ENCODE measurements around the gene ITGA1. TPM values are rescaled to one million over a fixed set of nuclear protein-coding genes. Genes with fewer than 3 reads are reported as not detected.

ITGA1 gene
- total RNA-seq, 1 experiment from 2014 or later, result 20.2 TPM

- Mint-ChIP-seq H3K9me3 (ENCODE audit: low read depth, unreplicated experiment) (peaks cover 2% of the 10 kb centered on the region), H3K36me3 (ENCODE audit: insufficient read depth, unreplicated experiment) (peaks cover 21% of the 10 kb centered on the region), H3K4me3 (ENCODE audit: low read depth, unreplicated experiment) (no peak overlapping the region), H3K27me3 (ENCODE audit: unreplicated experiment) (no peaks in the 10 kb centered on the region), H3K4me1 (ENCODE audit: low read depth, unreplicated experiment) (peaks cover 30% of the 10 kb centered on the region), H3K27ac (ENCODE audit: unreplicated experiment) (no peak overlapping the region)
- no peak for TF ChIP-seq CTCF (IDR thresholded peaks at IDR 0.05; ENCODE audit: unreplicated experiment)
- BruUV-seq (replicated peaks), result no TSS peak
- CTCF ChIA-PET, result no interaction called here
- intact Hi-C loops (cut with micrococcal nuclease; ENCODE audit: unreplicated experiment), result loop anchor here (5.0 kb wide), 1 partner anchor 92 kb away; no protein-coding TSS in a partner anchor
- no peak for DNase-seq
Observed at GRCh38 chr5:52784737-52785136, 3.0 kb upstream of the ITGA1 start.

GRCh38 chr5:52786391-52786790 lies 1.3 kb upstream of the ITGA1 start:
- Mint-ChIP-seq H3K27ac (ENCODE audit: unreplicated experiment) (peak overlapping the region; percentile 27), H3K9me3 (ENCODE audit: low read depth, unreplicated experiment) (no peaks in the 10 kb centered on the region), H3K4me3 (ENCODE audit: low read depth, unreplicated experiment) (peak overlapping the region; percentile 90), H3K4me1 (ENCODE audit: low read depth, unreplicated experiment) (peaks cover 46% of the 10 kb centered on the region), H3K27me3 (ENCODE audit: unreplicated experiment) (no peaks in the 10 kb centered on the region), H3K36me3 (ENCODE audit: insufficient read depth, unreplicated experiment) (peaks cover 21% of the 10 kb centered on the region)
- intact Hi-C loops (cut with micrococcal nuclease; ENCODE audit: unreplicated experiment), result loop anchor here (2.0 to 5.0 kb wide), 2 partner anchors 76 to 94 kb away; no protein-coding TSS in a partner anchor
- CTCF ChIA-PET, result interaction anchor here (1.2 kb wide), 1 partner anchor 13 kb away, joined by 4 read pairs; no protein-coding TSS in a partner anchor
- no TSS peak for BruUV-seq (replicated peaks)
- DNase-seq, result no peak
- no peak for TF ChIP-seq CTCF (IDR thresholded peaks at IDR 0.05; ENCODE audit: unreplicated experiment)

- Mint-ChIP-seq H3K27me3 (ENCODE audit: unreplicated experiment) (no peaks in the 10 kb centered on the region), H3K27ac (ENCODE audit: unreplicated experiment) (peak overlapping the region; percentile 73), H3K9me3 (ENCODE audit: low read depth, unreplicated experiment) (no peaks in the 10 kb centered on the region), H3K4me3 (ENCODE audit: low read depth, unreplicated experiment) (peak overlapping the region; percentile 90), H3K4me1 (ENCODE audit: low read depth, unreplicated experiment) (peaks cover 47% of the 10 kb centered on the region), H3K36me3 (ENCODE audit: insufficient read depth, unreplicated experiment) (peaks cover 21% of the 10 kb centered on the region)
- intact Hi-C loops (cut with micrococcal nuclease; ENCODE audit: unreplicated experiment), result loop anchor here (1.0 to 5.0 kb wide), 3 partner anchors 76 to 128 kb away; no protein-coding TSS in a partner anchor
- CTCF ChIA-PET, result interaction anchor here (1.0 to 1.6 kb wide), 6 partner anchors 12 to 128 kb away, joined by 3 to 13 read pairs (median 4); no protein-coding TSS in a partner anchor
- no TSS peak for BruUV-seq (replicated peaks)
- no peak for TF ChIP-seq CTCF (IDR thresholded peaks at IDR 0.05; ENCODE audit: unreplicated experiment)
- peak; percentile 54 for DNase-seq
Observed at GRCh38 chr5:52786949-52787599, 642 bp upstream of the ITGA1 start.

- no peak for DNase-seq
- Mint-ChIP-seq H3K4me3 (ENCODE audit: low read depth, unreplicated experiment) (peak overlapping the region; percentile 90), H3K27ac (ENCODE audit: unreplicated experiment) (peak overlapping the region; percentile 73), H3K27me3 (ENCODE audit: unreplicated experiment) (no peaks in the 10 kb centered on the region), H3K36me3 (ENCODE audit: insufficient read depth, unreplicated experiment) (peaks cover 21% of the 10 kb centered on the region), H3K9me3 (ENCODE audit: low read depth, unreplicated experiment) (no peaks in the 10 kb centered on the region), H3K4me1 (ENCODE audit: low read depth, unreplicated experiment) (peaks cover 47% of the 10 kb centered on the region)
- intact Hi-C loops (cut with micrococcal nuclease; ENCODE audit: unreplicated experiment), result loop anchor here (5.0 kb wide), 1 partner anchor 96 kb away; no protein-coding TSS in a partner anchor
- BruUV-seq (replicated peaks), result no TSS peak
- TF ChIP-seq CTCF (IDR thresholded peaks at IDR 0.05; ENCODE audit: unreplicated experiment), result no peak
- CTCF ChIA-PET, result interaction anchor here (1.0 to 1.6 kb wide), 4 partner anchors 11 to 127 kb away, joined by 3 to 13 read pairs (median 6); no protein-coding TSS in a partner anchor
Observed at GRCh38 chr5:52788505-52788821, 747 bp downstream of the ITGA1 start.

All from Calu3 (cell line).